IMR-90 (cell line): ENCODE results near the gene SLX9.

Source experiments
- BHLHE40 ChIP-seq: fragments of 150-350 bp; IDR thresholded peaks from 2 replicates; pipeline ENCODE4 v1.6.1; 2016; ENCODE audit warnings: mild to moderate bottlenecking, low read depth, low read length
- CTCF ChIP-seq: conservative IDR thresholded peaks from 2 replicates; pipeline ENCODE4 v1.5.1; 2012; ENCODE audit warnings: mild to moderate bottlenecking, low read depth, low read length, improper control_type of control experiment

DNA sequence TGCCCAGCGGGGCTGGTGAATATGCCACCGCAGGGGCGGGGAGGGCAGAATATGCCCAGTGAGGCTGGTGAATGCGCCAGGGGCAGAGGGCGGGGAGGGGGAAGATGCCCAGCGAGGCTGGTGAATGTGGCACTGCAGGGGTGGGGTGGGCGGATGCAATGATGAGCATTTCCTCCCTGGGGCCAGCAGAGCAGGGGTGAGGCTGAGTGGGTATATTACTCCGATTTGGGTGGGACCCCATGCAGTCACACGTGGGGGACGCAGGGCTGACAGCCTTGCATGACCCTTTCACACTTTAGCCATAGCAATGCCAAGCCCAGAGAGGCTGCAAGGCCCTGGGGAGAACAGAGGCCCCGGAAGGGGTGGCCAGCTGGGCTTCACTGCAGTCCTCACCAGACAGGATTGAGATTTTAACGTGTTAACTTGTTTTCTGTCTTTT lies 9.3 kb upstream of the SLX9 start:
- TF ChIP-seq CTCF (no peak), BHLHE40 (no peak)
